WTC11 (cell line): ENCODE data around the gene FOXK1. TPM values are rescaled to one million over a fixed set of nuclear protein-coding genes. Genes with fewer than 3 reads are reported as not detected.

Experiments used
- ATAC-seq: fragments of 200-7000 bp; cut with Tn5 transposase; 2 replicates; pipeline ENCODE4 v1.10.0; 2021; ENCODE audit warnings: mild to moderate bottlenecking, moderate library complexity
- CTCF ChIA-PET: fragments of 300-600 bp; sonication (Branson Sonifier 250); formaldehyde crosslinking; loops from one replicate; lab custom pipeline; 2021; ENCODE audit warnings: antibody characterized with exemption; lab: Charles Lee
- POLR2A ChIA-PET: fragments of 350-600 bp; sonication (Branson Sonifier 250); formaldehyde crosslinking; loops from one replicate; lab custom pipeline; 2021; ENCODE audit warnings: antibody characterized with exemption; lab: Charles Lee
- DNase-seq: peaks from one replicate; pipeline ENCODE4 v3.0.0; 2021; ENCODE audit warnings: low spot score
- H3K27ac Mint-ChIP-seq: 2 replicates; pipeline ENCODE4 v1.8.0; 2021; ENCODE audit warnings: mixed read lengths
- H3K27me3 Mint-ChIP-seq: 2 replicates; pipeline ENCODE4 v1.8.0; 2021; ENCODE audit warnings: low read depth, mild to moderate bottlenecking, moderate library complexity, mixed read lengths
- H3K36me3 Mint-ChIP-seq: 2 replicates; pipeline ENCODE4 v1.8.0; 2021; ENCODE audit warnings: mixed read lengths
- H3K4me1 Mint-ChIP-seq: 2 replicates; pipeline ENCODE4 v1.8.0; 2022; ENCODE audit warnings: mixed read lengths
- H3K4me3 Mint-ChIP-seq: 2 replicates; pipeline ENCODE4 v1.8.0; 2021; ENCODE audit warnings: mild to moderate bottlenecking, moderate library complexity, mixed read lengths
- H3K9me3 Mint-ChIP-seq: 2 replicates; pipeline ENCODE4 v1.8.0; 2021; ENCODE audit warnings: mixed read lengths
- CDX4 ChIP-seq: fragments of 250-450 bp; sonication (Bioruptor Pico); IDR thresholded peaks from 2 replicates; pipeline ENCODE4 v1.9.0; 2021; ENCODE audit warnings: moderate library complexity, mild to moderate bottlenecking, inconsistent platforms, borderline replicate concordance
- FOXJ3 ChIP-seq: sonication (generic); formaldehyde crosslinking; IDR thresholded peaks from 2 replicates; pipeline ENCODE4 v1.9.0; 2021; ENCODE audit warnings: missing genetic modification reagents, mild to moderate bottlenecking, borderline replicate concordance
- FOXP4 ChIP-seq: sonication (generic); formaldehyde crosslinking; IDR thresholded peaks from 2 replicates; pipeline ENCODE4 v1.8.0; 2022; ENCODE audit warnings: mild to moderate bottlenecking, missing genetic modification reagents
- MXD4 ChIP-seq: fragments of 250-450 bp; sonication (Bioruptor Pico); IDR thresholded peaks from 2 replicates; pipeline ENCODE4 v1.8.0; 2021; ENCODE audit warnings: mild to moderate bottlenecking, moderate library complexity, borderline replicate concordance
- STAT6 ChIP-seq: sonication (generic); formaldehyde crosslinking; conservative IDR thresholded peaks from 2 replicates; pipeline ENCODE4 v1.8.1; 2023; ENCODE audit warnings: mild to moderate bottlenecking, low read depth, missing genetic modification reagents, moderate library complexity
- TCF7 ChIP-seq: sonication (generic); formaldehyde crosslinking; IDR thresholded peaks from 2 replicates; pipeline ENCODE4 v1.8.0; 2022; ENCODE audit warnings: mild to moderate bottlenecking, low read depth, missing genetic modification reagents, moderate library complexity
- TP53 ChIP-seq: sonication (generic); formaldehyde crosslinking; IDR thresholded peaks from 2 replicates; pipeline ENCODE4 v1.8.1; 2023; ENCODE audit warnings: mild to moderate bottlenecking, missing genetic modification reagents
- USF1 ChIP-seq: sonication (generic); formaldehyde crosslinking; IDR thresholded peaks from 2 replicates; pipeline ENCODE4 v1.8.0; 2022; ENCODE audit warnings: mild to moderate bottlenecking, missing genetic modification reagents
- ZNF263 ChIP-seq: sonication (generic); formaldehyde crosslinking; IDR thresholded peaks from 2 replicates; pipeline ENCODE4 v1.8.1; 2022; ENCODE audit warnings: low read depth, mild to moderate bottlenecking, moderate library complexity, missing genetic modification reagents
- ZNF317 ChIP-seq: sonication (generic); formaldehyde crosslinking; IDR thresholded peaks from 2 replicates; pipeline ENCODE4 v1.8.1; 2023; ENCODE audit warnings: low read depth, mild to moderate bottlenecking, moderate library complexity, missing genetic modification reagents, borderline replicate concordance
- ZNF396 ChIP-seq: fragments of 250-450 bp; sonication (Bioruptor Pico); IDR thresholded peaks from 2 replicates; pipeline ENCODE4 v1.8.0; 2021; ENCODE audit warnings: mild to moderate bottlenecking, moderate library complexity, borderline replicate concordance
- ZNF425 ChIP-seq: fragments of 250-450 bp; sonication (Bioruptor Pico); conservative IDR thresholded peaks from 2 replicates; pipeline ENCODE4 v1.9.0; 2021; ENCODE audit warnings: mild to moderate bottlenecking
- ZNF512 ChIP-seq: sonication (generic); formaldehyde crosslinking; IDR thresholded peaks from 2 replicates; pipeline ENCODE4 v1.8.1; 2022; ENCODE audit warnings: missing genetic modification reagents, borderline replicate concordance
- ZNF532 ChIP-seq: fragments of 250-450 bp; sonication (Bioruptor Pico); IDR thresholded peaks from 2 replicates; pipeline ENCODE4 v1.9.0; 2021; ENCODE audit warnings: mild to moderate bottlenecking, borderline replicate concordance
- total RNA-seq: library from RNA; stranded (reverse); gene quantifications from 3 replicates; pipeline ENCODE4 v1.2.3, GENCODE V29; 2021

Gene FOXK1
- total RNA-seq, 1 experiment from 2014 or later, result 21.9 TPM

GRCh38 chr7:4753598-4754432, 71.7 kb downstream of the FOXK1 start (continued):
- TF ChIP-seq ZNF512 (CRISPR knock-in tag), result no peak

- H3K4me1 Mint-ChIP-seq, result no peaks in the 10 kb centered on the region
- peaks cover 6% of the 10 kb centered on the region; the same call in 1 of the 2 replicates for H3K36me3 Mint-ChIP-seq
- H3K27ac Mint-ChIP-seq, result no peak overlapping the region
- ChIA-PET CTCF (interaction anchor here (0.6 to 1.8 kb wide), 8 partner anchors 10 to 141 kb away, joined by 3 to 8 read pairs (median 4); partner anchors contain the start of gene RADIL), POLR2A (interaction anchor here (0.6 kb wide), 1 partner anchor 138 kb away, joined by 3 read pairs; no protein-coding TSS in a partner anchor)
- H3K9me3 Mint-ChIP-seq, result no peaks in the 10 kb centered on the region
- TF ChIP-seq ZNF532 (CRISPR knock-in tag), result no peak
- TF ChIP-seq MXD4, result no peak
- TF ChIP-seq ZNF317 (CRISPR knock-in tag), result no peak
- no peak for TF ChIP-seq USF1 (CRISPR knock-in tag)
- no peak for TF ChIP-seq ZNF396 (CRISPR knock-in tag)
- H3K4me3 Mint-ChIP-seq, result no peak overlapping the region
- no peaks in the 10 kb centered on the region; the same call in 1 of the 2 replicates for H3K27me3 Mint-ChIP-seq
- ATAC-seq, result no peak
- no peak for DNase-seq
These were observed 72.4 kb downstream of the FOXK1 start for GRCh38 chr7:4754433-4755010.

- POLR2A ChIA-PET, result no interaction called here
- Mint-ChIP-seq H3K27ac (no peak overlapping the region), H3K4me1 (no peaks in the 10 kb centered on the region), H3K27me3 (no peaks in the 10 kb centered on the region; the same call in 1 of the 2 replicates), H3K4me3 (no peak overlapping the region), H3K9me3 (no peaks in the 10 kb centered on the region), H3K36me3 (peaks cover 10% of the 10 kb centered on the region; the same call in 1 of the 2 replicates)
- ATAC-seq, result no peak
- CTCF ChIA-PET, result interaction anchor here (1.2 to 1.8 kb wide), 3 partner anchors 10 to 142 kb away, joined by 4 to 6 read pairs (median 5); partner anchors contain the start of gene RADIL
- no peak for DNase-seq
- no peak for TF ChIP-seq FOXP4 (CRISPR knock-in tag)
- no peak for TF ChIP-seq FOXJ3 (CRISPR knock-in tag)
- TF ChIP-seq TCF7 (CRISPR knock-in tag), result no peak
- no peak for TF ChIP-seq ZNF317 (CRISPR knock-in tag)
- TF ChIP-seq ZNF425 (CRISPR knock-in tag), result no peak
- TF ChIP-seq TP53 (CRISPR knock-in tag), result no peak
- TF ChIP-seq CDX4, result no peak
- no peak for TF ChIP-seq STAT6 (CRISPR knock-in tag)
- no peak for TF ChIP-seq ZNF263 (CRISPR knock-in tag)
These were observed 73.0 kb downstream of the FOXK1 start for GRCh38 chr7:4755045-4755444.
